Endodermal cell (in vitro differentiated cells): ENCODE results near the gene USP48. TPM values are rescaled to one million over a fixed set of nuclear protein-coding genes. Genes with fewer than 3 reads are reported as not detected.

Experiments
- DNase-seq: peaks from one replicate; pipeline ENCODE4 v3.0.0-alpha.2; 2017
- H3K27ac ChIP-seq: 2 replicates; pipeline ENCODE4 v1.5.1; 2013; ENCODE audit warnings: mild to moderate bottlenecking, low read depth, low read length, moderate library complexity
- H3K27me3 ChIP-seq: 2 replicates; pipeline ENCODE4 v1.6.1; 2013; ENCODE audit warnings: mild to moderate bottlenecking, low read length, moderate library complexity; ENCODE audit not compliant: insufficient read depth, control insufficient read depth, poor library complexity, severe bottlenecking
- H3K36me3 ChIP-seq: 2 replicates; pipeline ENCODE4 v1.7.0; 2013; ENCODE audit warnings: mild to moderate bottlenecking, low read length, moderate library complexity; ENCODE audit not compliant: control insufficient read depth, insufficient read depth
- H3K4me1 ChIP-seq: one replicate; pipeline ENCODE4 v1.7.0; 2013; ENCODE audit warnings: low read length; ENCODE audit not compliant: control insufficient read depth, insufficient read depth
- H3K4me3 ChIP-seq: 2 replicates; pipeline ENCODE4 v1.5.1; 2013; ENCODE audit warnings: mild to moderate bottlenecking, low read length, moderate library complexity
- H3K9ac ChIP-seq: 2 replicates; pipeline ENCODE4 v1.6.1; 2013; ENCODE audit warnings: mild to moderate bottlenecking, low read length, moderate library complexity; ENCODE audit not compliant: poor library complexity, severe bottlenecking; ENCODE audit errors: extremely low read depth
- H3K9me3 ChIP-seq: 2 replicates; pipeline ENCODE4 v1.6.1; 2013; ENCODE audit warnings: mild to moderate bottlenecking, low read length, moderate library complexity; ENCODE audit not compliant: control insufficient read depth
- H3K27ac Mint-ChIP-seq: 2 replicates; pipeline ENCODE4 v1.8.0; 2020; ENCODE audit warnings: mixed read lengths
- H3K27me3 Mint-ChIP-seq: 2 replicates; pipeline ENCODE4 v1.8.0; 2021; ENCODE audit warnings: mild to moderate bottlenecking, mixed read lengths; ENCODE audit not compliant: insufficient read depth
- H3K36me3 Mint-ChIP-seq: 2 replicates; pipeline ENCODE4 v1.8.0; 2020; ENCODE audit warnings: low read depth, mixed read lengths
- H3K4me1 Mint-ChIP-seq: 2 replicates; pipeline ENCODE4 v1.8.0; 2020; ENCODE audit warnings: mixed read lengths
- H3K4me3 Mint-ChIP-seq: 2 replicates; pipeline ENCODE4 v1.8.0; 2020; ENCODE audit warnings: mild to moderate bottlenecking, moderate library complexity, mixed read lengths
- H3K9me3 Mint-ChIP-seq: 2 replicates; pipeline ENCODE4 v1.8.0; 2020; ENCODE audit warnings: mild to moderate bottlenecking, mixed read lengths
- WGBS, 2 experiments: methylation state at CpG; one replicate each; pipeline versions ENCODE4 v1.1.5 to v1.1.7; 2013; ENCODE audit warnings: missing lambda C conversion rate in 2 of 2, mixed read lengths in 1 of 2; ENCODE audit not compliant: insufficient coverage in 1 of 2, insufficient read length in 1 of 2; 5-methylcytosine and 5-hydroxymethylcytosine counted together
- total RNA-seq, 2 donors: library from RNA; stranded (reverse); fragmentation: NEBNext Ultra II Directional in 1 of 2; extraction: Animal tissue kit (Norgen Biotek cat#: 25700) in 1 of 2; gene quantifications; 2 replicates in 1 of 2; 3 replicates in 1 of 2; pipeline ENCODE4 v1.2.1, GENCODE V29; 2021
- TF ChIP-seq, protein P1 (sequence below): fragments of 200-600 bp; sonication (generic); conservative IDR thresholded peaks from 2 replicates; pipeline ENCODE4 v1.5.0; 2021; ENCODE audit warnings: antibody characterized with exemption, mild to moderate bottlenecking

USP48 gene
- total RNA-seq, 2 donors from 2014 or later, result 73.8 to 78.6 TPM

DNA sequence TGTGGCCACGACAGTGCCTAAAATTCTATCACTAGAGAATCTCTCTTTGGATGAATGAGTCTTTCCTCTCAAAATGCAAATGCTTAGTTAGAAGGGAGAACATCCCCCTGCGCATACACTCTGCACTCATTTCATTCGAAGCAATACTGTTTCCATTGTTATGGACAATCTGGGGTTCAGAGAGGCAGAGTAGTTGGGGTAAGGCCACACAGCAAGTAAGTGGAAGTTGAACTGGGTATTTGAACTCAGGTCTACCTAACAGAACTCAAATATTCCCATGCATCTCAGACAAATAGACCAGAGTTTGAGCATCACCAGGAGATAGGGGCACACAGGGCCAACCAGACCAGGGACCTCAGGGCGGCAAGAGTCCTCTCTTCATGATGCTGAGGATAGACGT, 139.3 kb downstream of the USP48 start:
- Mint-ChIP-seq H3K27me3 (no peaks in the 10 kb centered on the region), H3K4me1 (peaks cover 21% of the 10 kb centered on the region), H3K4me3 (no peak overlapping the region), H3K36me3 (no peaks in the 10 kb centered on the region), H3K27ac (no peak overlapping the region), H3K9me3 (no peaks in the 10 kb centered on the region)
- Histone ChIP-seq H3K9me3 (no peaks in the 10 kb centered on the region), H3K9ac (no peak overlapping the region), H3K27ac (no peak overlapping the region), H3K36me3 (no peaks in the 10 kb centered on the region), H3K4me1 (peaks cover 17% of the 10 kb centered on the region), H3K27me3 (no peaks in the 10 kb centered on the region), H3K4me3 (no peak overlapping the region)
- TF ChIP-seq, protein P1, sequence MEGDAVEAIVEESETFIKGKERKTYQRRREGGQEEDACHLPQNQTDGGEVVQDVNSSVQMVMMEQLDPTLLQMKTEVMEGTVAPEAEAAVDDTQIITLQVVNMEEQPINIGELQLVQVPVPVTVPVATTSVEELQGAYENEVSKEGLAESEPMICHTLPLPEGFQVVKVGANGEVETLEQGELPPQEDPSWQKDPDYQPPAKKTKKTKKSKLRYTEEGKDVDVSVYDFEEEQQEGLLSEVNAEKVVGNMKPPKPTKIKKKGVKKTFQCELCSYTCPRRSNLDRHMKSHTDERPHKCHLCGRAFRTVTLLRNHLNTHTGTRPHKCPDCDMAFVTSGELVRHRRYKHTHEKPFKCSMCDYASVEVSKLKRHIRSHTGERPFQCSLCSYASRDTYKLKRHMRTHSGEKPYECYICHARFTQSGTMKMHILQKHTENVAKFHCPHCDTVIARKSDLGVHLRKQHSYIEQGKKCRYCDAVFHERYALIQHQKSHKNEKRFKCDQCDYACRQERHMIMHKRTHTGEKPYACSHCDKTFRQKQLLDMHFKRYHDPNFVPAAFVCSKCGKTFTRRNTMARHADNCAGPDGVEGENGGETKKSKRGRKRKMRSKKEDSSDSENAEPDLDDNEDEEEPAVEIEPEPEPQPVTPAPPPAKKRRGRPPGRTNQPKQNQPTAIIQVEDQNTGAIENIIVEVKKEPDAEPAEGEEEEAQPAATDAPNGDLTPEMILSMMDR, result no peak
- no peak for DNase-seq
- 91 to 92% methylated on average over 4 to 5 of the region's 5 CpGs for WGBS, 2 experiments

DNA sequence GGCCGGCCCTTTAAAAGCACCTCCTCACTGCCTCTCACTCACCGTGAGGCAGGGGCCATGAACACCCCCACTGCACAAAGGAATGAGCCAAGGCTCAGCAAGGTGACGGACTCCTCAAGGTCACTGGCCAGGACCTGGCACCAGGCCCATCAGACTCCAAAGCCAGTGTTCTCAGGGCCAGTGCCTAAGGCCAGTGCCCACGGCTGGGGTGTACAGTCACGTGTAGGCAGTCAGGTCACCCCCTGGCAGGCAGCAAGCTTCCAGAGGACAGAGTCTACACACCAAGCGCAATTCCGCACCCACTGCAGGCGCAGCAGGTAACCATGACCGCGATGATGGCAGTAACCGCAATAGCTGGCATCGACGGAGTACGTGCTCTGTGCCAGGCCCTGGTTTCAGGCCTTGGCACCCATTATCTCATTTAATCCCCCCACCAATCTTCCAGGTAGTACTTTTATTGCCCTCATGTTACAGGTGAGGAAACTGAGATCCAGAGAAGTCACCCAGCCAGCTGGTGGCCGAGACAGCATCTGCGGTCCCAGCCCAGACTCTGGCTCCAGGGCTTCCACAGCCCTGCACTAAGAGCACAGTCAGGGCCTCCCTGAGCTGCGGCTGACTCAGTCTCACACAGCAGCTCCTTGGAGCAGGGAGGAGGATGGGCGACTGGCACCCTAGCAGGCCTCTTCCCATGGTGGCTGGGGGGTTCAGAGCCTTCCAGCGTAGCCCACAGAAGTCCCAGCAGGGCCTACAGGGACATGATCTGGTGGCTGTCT, 140.8 kb downstream of the USP48 start:
- H3K4me1 ChIP-seq, result peaks cover 17% of the 10 kb centered on the region
- no peak for DNase-seq
- H3K4me3 Mint-ChIP-seq, result no peak overlapping the region
- no peaks in the 10 kb centered on the region for H3K27me3 ChIP-seq
- H3K4me1 Mint-ChIP-seq, result peaks cover 24% of the 10 kb centered on the region
- H3K4me3 ChIP-seq, result no peak overlapping the region
- no peaks in the 10 kb centered on the region for H3K9me3 ChIP-seq
- H3K36me3 ChIP-seq, result no peaks in the 10 kb centered on the region
- H3K9ac ChIP-seq, result no peak overlapping the region
- no peaks in the 10 kb centered on the region for H3K27me3 Mint-ChIP-seq
- no peaks in the 10 kb centered on the region for H3K36me3 Mint-ChIP-seq
- TF ChIP-seq, protein P1, result no peak
- no peak overlapping the region for H3K27ac ChIP-seq
- H3K9me3 Mint-ChIP-seq, result no peaks in the 10 kb centered on the region
- WGBS, 2 experiments, result 87 to 91% methylated on average over 16 to 19 of the region's 19 CpGs
- H3K27ac Mint-ChIP-seq, result no peak overlapping the region

DNA sequence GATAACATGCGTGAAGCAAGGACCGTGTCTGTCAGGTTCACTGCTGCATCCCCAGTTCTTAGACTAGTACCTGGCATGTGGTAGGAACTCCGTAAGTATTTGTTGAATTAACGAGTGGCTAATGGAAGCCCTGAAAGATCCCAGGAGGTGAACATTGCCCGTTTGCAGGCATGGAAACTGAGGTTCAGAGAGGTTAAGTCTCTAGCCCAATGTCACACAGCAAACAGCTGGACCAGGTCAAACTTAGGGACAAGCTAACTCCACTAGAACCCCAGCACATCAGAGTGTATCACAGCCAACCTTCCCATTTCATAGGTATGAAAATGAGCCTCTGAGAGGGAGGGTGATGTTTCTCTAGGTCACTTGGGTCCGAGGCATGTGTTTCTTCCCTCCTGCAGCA, 141.4 kb downstream of the USP48 start:
- 89 to 92% methylated on average over 6 of the region's 6 CpGs for WGBS, 2 experiments
- no peak overlapping the region for H3K27ac Mint-ChIP-seq
- no peaks in the 10 kb centered on the region for H3K9me3 Mint-ChIP-seq
- no peak for DNase-seq
- Histone ChIP-seq H3K27me3 (no peaks in the 10 kb centered on the region), H3K4me3 (no peak overlapping the region), H3K9me3 (no peaks in the 10 kb centered on the region), H3K36me3 (no peaks in the 10 kb centered on the region), H3K27ac (no peak overlapping the region), H3K4me1 (peaks cover 17% of the 10 kb centered on the region), H3K9ac (no peak overlapping the region)
- TF ChIP-seq, protein P1, result no peak
- no peaks in the 10 kb centered on the region for H3K36me3 Mint-ChIP-seq
- no peak overlapping the region for H3K4me3 Mint-ChIP-seq
- H3K27me3 Mint-ChIP-seq, result no peaks in the 10 kb centered on the region
- H3K4me1 Mint-ChIP-seq, result peaks cover 24% of the 10 kb centered on the region
